GM12878 (cell line): ENCODE data around the gene PCBP4. TPM values are rescaled to one million over a fixed set of nuclear protein-coding genes. Genes with fewer than 3 reads are reported as not detected.

Experiments
- ATAC-seq: fragments of 200-7000 bp; cut with Tn5 transposase; 3 replicates; pipeline ENCODE4 v1.9.1; 2020; ENCODE audit warnings: mild to moderate bottlenecking, moderate library complexity
- BruUV-seq: library from RNA; stranded (reverse); fragments of 400-500 nt; replicated peaks from 2 replicates; lab custom pipeline; 2021; lab: Mats Ljungman, UMichigan
- CTCF ChIA-PET: fragments of 300-600 bp; sonication (Branson Sonifier 250); formaldehyde crosslinking; extraction: SDS; loops from one replicate; lab custom pipeline; 2021; ENCODE audit warnings: inconsistent platforms; lab: Yijun Ruan, JAX
- POLR2A ChIA-PET: fragments of 350-600 bp; formaldehyde crosslinking; extraction: SDS; loops from one replicate; lab custom pipeline; 2021; ENCODE audit warnings: inconsistent platforms; lab: Charles Lee
- RAD21 ChIA-PET: fragments of 300-600 bp; sonication (Branson Sonifier 250); formaldehyde crosslinking; loops from one replicate; lab custom pipeline; 2023; ENCODE audit warnings: antibody characterized with exemption; ENCODE audit not compliant: unreplicated experiment; lab: Charles Lee
- SMC1A ChIA-PET: fragments of 300-600 bp; sonication (Branson Sonifier 250); formaldehyde crosslinking; loops from one replicate; lab custom pipeline; 2023; ENCODE audit not compliant: unreplicated experiment, uncharacterized antibody; lab: Charles Lee
- DNase-seq: peaks from one replicate; pipeline ENCODE4 v3.0.0-alpha.2; 2011; ENCODE audit warnings: low read depth, low spot score
- FAIRE-seq: peaks from 3 replicates; lab custom pipeline; 2011; peaks lifted over from hg19 to GRCh38; lab: Jason Lieb, UNC
- H2AFZ ChIP-seq: 2 replicates; pipeline ENCODE4 v1.6.0; 2011; ENCODE audit warnings: low read depth, low read length, control low read depth; ENCODE audit not compliant: control insufficient read depth
- H3K27ac ChIP-seq: 2 replicates; pipeline ENCODE4 v1.5.1; 2011; ENCODE audit warnings: control low read depth; ENCODE audit not compliant: control insufficient read depth, insufficient read depth
- H3K27me3 ChIP-seq, 2 experiments: replicated peaks in 1 of 2; 2 replicates each; pipeline versions ENCODE4 v1.6.0 to v1.6.1; 2011; ENCODE audit warnings: low read length in 1 of 2; ENCODE audit not compliant: control insufficient read depth in 2 of 2, insufficient read depth in 2 of 2
- H3K36me3 ChIP-seq, 2 experiments: 2 replicates each; pipeline ENCODE4 v1.5.1; 2011; ENCODE audit warnings: low read length in 1 of 2; ENCODE audit not compliant: control insufficient read depth in 2 of 2, insufficient read depth in 2 of 2
- H3K4me1 ChIP-seq: 2 replicates; pipeline ENCODE4 v1.6.1; 2011; ENCODE audit warnings: mild to moderate bottlenecking, low read length, moderate library complexity, mixed read lengths; ENCODE audit not compliant: control insufficient read depth, insufficient read depth
- H3K4me2 ChIP-seq: 2 replicates; pipeline ENCODE4 v1.6.0; 2011; ENCODE audit warnings: control low read depth; ENCODE audit not compliant: control insufficient read depth, insufficient read depth
- H3K4me3 ChIP-seq: fragments of 200-600 bp; sonication (generic); 2 replicates; pipeline ENCODE4 v1.5.1; 2016
- H3K79me2 ChIP-seq: 2 replicates; pipeline ENCODE4 v1.6.0; 2011; ENCODE audit warnings: low read length; ENCODE audit not compliant: control insufficient read depth, insufficient read depth
- H3K9ac ChIP-seq: 2 replicates; pipeline ENCODE4 v1.8.0; 2011; ENCODE audit warnings: low read length, control low read depth, mixed read lengths; ENCODE audit not compliant: control insufficient read depth, insufficient read depth
- H3K9me3 ChIP-seq: replicated peaks from 3 replicates; pipeline ENCODE4 v1.5.1; 2011; ENCODE audit warnings: mild to moderate bottlenecking, low read length; ENCODE audit not compliant: control insufficient read depth, insufficient read depth
- H4K20me1 ChIP-seq: 2 replicates; pipeline ENCODE4 v1.6.0; 2011; ENCODE audit not compliant: control insufficient read depth, insufficient read depth
- CBFB ChIP-seq: IDR thresholded peaks from 2 replicates; pipeline ENCODE4 v1.6.1; 2016; ENCODE audit warnings: antibody characterized with exemption, low read depth
- EGR1 ChIP-seq, 2 experiments: IDR thresholded peaks; 1 replicate in 1 of 2; 2 replicates in 1 of 2; pipeline ENCODE4 v1.6.1; 2011 to 2012; ENCODE audit warnings: low read depth in 2 of 2, low read length in 2 of 2, borderline replicate concordance in 1 of 2, mild to moderate bottlenecking in 1 of 2, moderate library complexity in 1 of 2
- ESRRA ChIP-seq: IDR thresholded peaks from 2 replicates; pipeline ENCODE4 v1.6.1; 2012; ENCODE audit warnings: mild to moderate bottlenecking, low read length, improper control_type of control experiment
- RFX5 ChIP-seq: IDR thresholded peaks from 2 replicates; pipeline ENCODE4 v1.6.1; 2011; ENCODE audit warnings: low read depth, low read length, improper control_type of control experiment
- TCF7 ChIP-seq: IDR thresholded peaks from 2 replicates; pipeline ENCODE4 v1.6.1; 2014; ENCODE audit warnings: antibody characterized with exemption, borderline replicate concordance
- ZNF217 ChIP-seq: fragments of 450-650 bp; IDR thresholded peaks from 2 replicates; pipeline ENCODE4 v1.6.1; 2017; ENCODE audit warnings: antibody characterized with exemption, mild to moderate bottlenecking
- WGBS: methylation state at CpG from one replicate; pipeline ENCODE4 v1.1.6; 2016; ENCODE audit warnings: low lambda C conversion rate; ENCODE audit not compliant: insufficient replicate concordance, insufficient coverage; ENCODE audit errors: missing lambda C conversion rate; 5-methylcytosine and 5-hydroxymethylcytosine counted together
- in situ Hi-C: fragments of 300-500 bp; cut with MboI; formaldehyde crosslinking; loops from 9 replicates; pipeline ENCODE4 v1.14.3; 2018; ENCODE audit warnings: mixed read lengths
- intact Hi-C: fragments of 100-400 bp; cut with micrococcal nuclease; formaldehyde crosslinking; loops from one replicate; pipeline ENCODE4 v1.14.2; 2022; ENCODE audit not compliant: unreplicated experiment
- polyA plus RNA-seq, 11 experiments: library from polyadenylated mRNA; depleted of rRNA in 4 of 11; unstranded in 6 of 11; stranded (reverse) in 5 of 11; fragments of >200 nt; fragmentation: Nextera tagmentation in 4 of 11; fragmentation: Illumina TruSeq in 1 of 11; extraction: Ambion mirVana in 4 of 11; extraction: Trizol in 1 of 11; gene quantifications; 1 replicate in 1 of 11; 2 replicates in 10 of 11; pipeline versions ENCODE4 v1.2.1 to v1.2.3, GENCODE V29; 2011 to 2016; ENCODE audit warnings: inconsistent platforms in 2 of 11, missing spikeins in 2 of 11, low read depth in 1 of 11
- total RNA-seq, 4 experiments: library from RNA; depleted of rRNA in 3 of 4; stranded (reverse); fragments of >200 nt in 3 of 4; fragmentation: Illumina TruSeq in 1 of 4; extraction: Trizol in 1 of 4; gene quantifications; 2 replicates each; pipeline versions ENCODE4 v1.2.1 to v1.2.3, GENCODE V29; 2013 to 2021
- TF ChIP-seq, protein P1 (sequence below): fragments of 450-650 bp; IDR thresholded peaks from 2 replicates; pipeline ENCODE4 v1.6.1; 2018; ENCODE audit warnings: mild to moderate bottlenecking, low read depth, moderate library complexity; ENCODE audit not compliant: partially characterized antibody

The PCBP4 gene
- total and polyA plus RNA-seq, 10 of the 15 experiments (the other 5 are each of a cell fraction or from before 2014, with no cell fraction given) = 0.05 to 14.5 (median 4.2) TPM

DNA sequence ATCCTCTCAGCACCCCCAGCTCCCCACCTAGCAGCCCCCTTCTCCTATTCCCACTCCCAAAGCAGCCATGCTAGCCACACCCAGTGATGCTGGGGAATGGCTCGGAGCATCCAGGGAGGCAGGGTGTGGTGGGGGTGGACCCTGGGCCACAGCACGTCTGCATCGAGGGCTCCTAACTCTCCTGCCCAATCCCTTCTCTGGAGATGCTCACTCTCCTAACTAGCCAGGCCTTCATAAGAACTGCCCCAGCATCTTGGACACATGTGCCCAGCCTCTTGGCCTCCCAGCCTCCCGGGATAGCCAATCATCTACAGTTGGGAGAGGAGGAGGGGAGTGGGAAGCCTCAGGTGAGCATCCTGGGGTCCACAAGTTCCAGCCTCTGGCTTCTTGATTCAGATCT, 2.7 kb downstream of the PCBP4 start:
- in situ Hi-C loops (no loop called here), intact Hi-C loops (no loop called here)
- no peak for DNase-seq
- no peak overlapping the region for H2AFZ ChIP-seq
- H3K36me3 ChIP-seq = no peaks in the 10 kb centered on the region
- no peak for TF ChIP-seq ESRRA
- no peak for TF ChIP-seq TCF7
- TF ChIP-seq, protein P1, sequence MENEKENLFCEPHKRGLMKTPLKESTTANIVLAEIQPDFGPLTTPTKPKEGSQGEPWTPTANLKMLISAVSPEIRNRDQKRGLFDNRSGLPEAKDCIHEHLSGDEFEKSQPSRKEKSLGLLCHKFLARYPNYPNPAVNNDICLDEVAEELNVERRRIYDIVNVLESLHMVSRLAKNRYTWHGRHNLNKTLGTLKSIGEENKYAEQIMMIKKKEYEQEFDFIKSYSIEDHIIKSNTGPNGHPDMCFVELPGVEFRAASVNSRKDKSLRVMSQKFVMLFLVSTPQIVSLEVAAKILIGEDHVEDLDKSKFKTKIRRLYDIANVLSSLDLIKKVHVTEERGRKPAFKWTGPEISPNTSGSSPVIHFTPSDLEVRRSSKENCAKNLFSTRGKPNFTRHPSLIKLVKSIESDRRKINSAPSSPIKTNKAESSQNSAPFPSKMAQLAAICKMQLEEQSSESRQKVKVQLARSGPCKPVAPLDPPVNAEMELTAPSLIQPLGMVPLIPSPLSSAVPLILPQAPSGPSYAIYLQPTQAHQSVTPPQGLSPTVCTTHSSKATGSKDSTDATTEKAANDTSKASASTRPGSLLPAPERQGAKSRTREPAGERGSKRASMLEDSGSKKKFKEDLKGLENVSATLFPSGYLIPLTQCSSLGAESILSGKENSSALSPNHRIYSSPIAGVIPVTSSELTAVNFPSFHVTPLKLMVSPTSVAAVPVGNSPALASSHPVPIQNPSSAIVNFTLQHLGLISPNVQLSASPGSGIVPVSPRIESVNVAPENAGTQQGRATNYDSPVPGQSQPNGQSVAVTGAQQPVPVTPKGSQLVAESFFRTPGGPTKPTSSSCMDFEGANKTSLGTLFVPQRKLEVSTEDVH = no peak
- no peak for TF ChIP-seq RFX5
- no peak for TF ChIP-seq ZNF217
- TF ChIP-seq CBFB = no peak
- no peak for TF ChIP-seq EGR1 (IDR thresholded peaks at IDR 0.05; ENCODE audit: borderline replicate concordance in 1 of 2, low read depth in 2 of 2, low read length in 2 of 2)
- no peaks in the 10 kb centered on the region for H3K9me3 ChIP-seq
- no peaks in the 10 kb centered on the region for H3K79me2 ChIP-seq
- ChIA-PET CTCF (interaction anchor here (1.3 to 1.5 kb wide), 2 partner anchors 9 to 23 kb away, joined by 4 to 6 read pairs; partner anchors contain the start of genes ABHD14B and RRP9), RAD21 (no interaction called here), SMC1A (interaction anchor here (1.2 to 1.5 kb wide), 2 partner anchors 11 to 14 kb away, joined by 3 to 4 read pairs; partner anchors contain the start of gene ABHD14A), POLR2A (no interaction called here)
- FAIRE-seq = no peak
- no peak overlapping the region for H3K4me3 ChIP-seq
- no TSS peak for BruUV-seq
- H4K20me1 ChIP-seq = no peaks in the 10 kb centered on the region
- H3K9ac ChIP-seq = no peak overlapping the region
- H3K27me3 ChIP-seq = no peaks in the 10 kb centered on the region; a peak in 2 of 4 replicates
- no peak overlapping the region for H3K27ac ChIP-seq
- 43% methylated on average over 4 of the region's 4 CpGs for WGBS
- ATAC-seq = no peak
- peaks cover 6% of the 10 kb centered on the region; the same call in 1 of the 2 replicates for H3K4me1 ChIP-seq
- H3K4me2 ChIP-seq = no peak overlapping the region
